Lower leg skin (tissue), 3 donors: Measurements from ENCODE around the gene CTBP2.

Experiments
- POLR2A ChIP-seq, 2 donors: fragments of 450-650 bp; IDR thresholded peaks; one replicate each; pipeline ENCODE4 v1.6.1; 2016 to 2017; ENCODE audit warnings: antibody characterized with exemption in 2 of 2, mild to moderate bottlenecking in 1 of 2, moderate library complexity in 1 of 2
- TF ChIP-seq, protein P1 (sequence below), 3 donors: fragments of 450-650 bp; IDR thresholded peaks; one replicate each; pipeline ENCODE4 v1.5.1; 2016; ENCODE audit warnings: antibody characterized with exemption in 3 of 3, mild to moderate bottlenecking in 3 of 3, moderate library complexity in 2 of 3

DNA sequence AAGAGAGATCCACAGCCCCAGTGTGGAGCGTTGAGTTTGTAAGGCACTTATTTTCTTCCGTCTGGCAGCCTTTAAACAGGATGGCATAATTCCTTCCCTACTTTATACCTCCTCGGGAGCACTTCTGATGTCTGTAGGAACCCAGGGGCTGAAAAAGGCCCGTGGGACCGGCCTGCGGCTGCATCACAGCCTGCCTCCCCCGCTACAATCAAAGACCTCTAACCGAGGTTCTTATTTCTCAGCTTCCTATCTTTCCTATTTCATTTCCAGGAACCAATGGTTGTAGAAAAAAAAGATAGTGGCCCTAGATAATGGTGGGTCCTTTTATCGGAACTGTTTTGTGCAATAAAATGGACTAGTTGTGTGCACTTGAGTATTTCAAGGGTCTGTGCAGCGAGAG, 4.1 kb upstream of the CTBP2 start:
- TF ChIP-seq, protein P1, sequence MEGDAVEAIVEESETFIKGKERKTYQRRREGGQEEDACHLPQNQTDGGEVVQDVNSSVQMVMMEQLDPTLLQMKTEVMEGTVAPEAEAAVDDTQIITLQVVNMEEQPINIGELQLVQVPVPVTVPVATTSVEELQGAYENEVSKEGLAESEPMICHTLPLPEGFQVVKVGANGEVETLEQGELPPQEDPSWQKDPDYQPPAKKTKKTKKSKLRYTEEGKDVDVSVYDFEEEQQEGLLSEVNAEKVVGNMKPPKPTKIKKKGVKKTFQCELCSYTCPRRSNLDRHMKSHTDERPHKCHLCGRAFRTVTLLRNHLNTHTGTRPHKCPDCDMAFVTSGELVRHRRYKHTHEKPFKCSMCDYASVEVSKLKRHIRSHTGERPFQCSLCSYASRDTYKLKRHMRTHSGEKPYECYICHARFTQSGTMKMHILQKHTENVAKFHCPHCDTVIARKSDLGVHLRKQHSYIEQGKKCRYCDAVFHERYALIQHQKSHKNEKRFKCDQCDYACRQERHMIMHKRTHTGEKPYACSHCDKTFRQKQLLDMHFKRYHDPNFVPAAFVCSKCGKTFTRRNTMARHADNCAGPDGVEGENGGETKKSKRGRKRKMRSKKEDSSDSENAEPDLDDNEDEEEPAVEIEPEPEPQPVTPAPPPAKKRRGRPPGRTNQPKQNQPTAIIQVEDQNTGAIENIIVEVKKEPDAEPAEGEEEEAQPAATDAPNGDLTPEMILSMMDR (IDR thresholded peaks at IDR 0.05): no peak
- TF ChIP-seq POLR2A (IDR thresholded peaks at IDR 0.05): no peak
